Nephron (organoid): Measurements from ENCODE around the gene KITLG.

ENCODE experiments used
- H3K27ac Mint-ChIP-seq, 3 experiments: 2 replicates each; pipeline ENCODE4 v1.8.0; 2020; ENCODE audit warnings: mixed read lengths in 3 of 3, mild to moderate bottlenecking in 2 of 3, moderate library complexity in 1 of 3
- H3K27me3 Mint-ChIP-seq: 2 replicates; pipeline ENCODE4 v1.8.0; 2021; ENCODE audit warnings: low read depth, mild to moderate bottlenecking, moderate library complexity, mixed read lengths
- H3K36me3 Mint-ChIP-seq: 2 replicates; pipeline ENCODE4 v1.8.0; 2020; ENCODE audit warnings: low read depth, mixed read lengths
- H3K4me1 Mint-ChIP-seq: 2 replicates; pipeline ENCODE4 v1.8.0; 2020; ENCODE audit warnings: mixed read lengths
- H3K4me3 Mint-ChIP-seq, 3 experiments: 2 replicates each; pipeline ENCODE4 v1.8.0; 2020; ENCODE audit warnings: mild to moderate bottlenecking in 3 of 3, mixed read lengths in 3 of 3, moderate library complexity in 2 of 3
- H3K9me3 Mint-ChIP-seq: 2 replicates; pipeline ENCODE4 v1.8.0; 2020; ENCODE audit warnings: mixed read lengths
- TF ChIP-seq, protein P1 (sequence below), 3 experiments: fragments of 200-600 bp; sonication (generic); IDR thresholded peaks; one replicate each; pipeline ENCODE4 v1.5.0; 2021; ENCODE audit warnings: antibody characterized with exemption in 3 of 3; ENCODE audit not compliant: unreplicated experiment in 3 of 3

The KITLG gene

DNA sequence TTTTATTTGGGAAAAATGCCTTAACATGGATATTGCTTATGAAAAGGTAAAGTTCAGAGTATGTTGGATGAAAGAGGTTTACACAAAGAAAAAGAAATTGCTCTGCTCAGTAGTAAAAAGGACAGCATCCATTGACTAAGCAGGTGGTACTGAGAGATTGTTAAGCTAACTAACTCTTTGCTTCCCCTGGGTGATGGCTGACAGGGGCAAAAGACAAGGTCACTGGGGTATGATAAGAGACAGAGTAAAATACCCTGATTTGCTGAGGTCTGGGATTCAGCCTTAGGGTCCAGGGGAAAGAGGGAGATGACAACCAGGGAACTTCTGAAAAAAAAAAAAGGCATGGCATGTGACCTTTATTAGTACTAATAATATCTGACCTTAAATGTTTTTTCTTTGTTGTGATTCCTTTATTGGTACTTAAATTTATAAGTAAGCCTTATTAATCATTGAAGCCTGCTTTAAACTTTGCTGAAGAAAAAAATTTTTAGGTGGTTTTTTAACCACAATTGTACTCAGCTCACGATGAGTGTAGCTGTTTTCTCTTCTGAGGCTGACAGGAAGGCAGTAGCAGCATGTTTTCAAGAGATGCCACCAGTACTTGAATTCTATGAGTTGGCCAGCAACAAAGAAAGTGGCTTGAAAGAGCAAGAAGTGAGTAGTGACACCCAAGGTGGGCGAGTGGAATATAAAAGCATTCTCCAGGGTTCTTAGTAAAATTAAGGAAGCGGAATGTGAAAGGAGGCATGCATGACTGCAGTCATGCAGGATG lies 43.7 kb upstream of the KITLG start:
- no peak overlapping the region for H3K27ac Mint-ChIP-seq
- H3K9me3 Mint-ChIP-seq = peaks cover 3% of the 10 kb centered on the region
- no peak overlapping the region for H3K4me3 Mint-ChIP-seq
- H3K4me1 Mint-ChIP-seq = peaks cover 8% of the 10 kb centered on the region
- TF ChIP-seq, protein P1, sequence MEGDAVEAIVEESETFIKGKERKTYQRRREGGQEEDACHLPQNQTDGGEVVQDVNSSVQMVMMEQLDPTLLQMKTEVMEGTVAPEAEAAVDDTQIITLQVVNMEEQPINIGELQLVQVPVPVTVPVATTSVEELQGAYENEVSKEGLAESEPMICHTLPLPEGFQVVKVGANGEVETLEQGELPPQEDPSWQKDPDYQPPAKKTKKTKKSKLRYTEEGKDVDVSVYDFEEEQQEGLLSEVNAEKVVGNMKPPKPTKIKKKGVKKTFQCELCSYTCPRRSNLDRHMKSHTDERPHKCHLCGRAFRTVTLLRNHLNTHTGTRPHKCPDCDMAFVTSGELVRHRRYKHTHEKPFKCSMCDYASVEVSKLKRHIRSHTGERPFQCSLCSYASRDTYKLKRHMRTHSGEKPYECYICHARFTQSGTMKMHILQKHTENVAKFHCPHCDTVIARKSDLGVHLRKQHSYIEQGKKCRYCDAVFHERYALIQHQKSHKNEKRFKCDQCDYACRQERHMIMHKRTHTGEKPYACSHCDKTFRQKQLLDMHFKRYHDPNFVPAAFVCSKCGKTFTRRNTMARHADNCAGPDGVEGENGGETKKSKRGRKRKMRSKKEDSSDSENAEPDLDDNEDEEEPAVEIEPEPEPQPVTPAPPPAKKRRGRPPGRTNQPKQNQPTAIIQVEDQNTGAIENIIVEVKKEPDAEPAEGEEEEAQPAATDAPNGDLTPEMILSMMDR (IDR thresholded peaks at IDR 0.05; ENCODE audit: unreplicated experiment in 3 of 3) = no peak
- no peaks in the 10 kb centered on the region for H3K36me3 Mint-ChIP-seq
- H3K27me3 Mint-ChIP-seq = no peaks in the 10 kb centered on the region

DNA sequence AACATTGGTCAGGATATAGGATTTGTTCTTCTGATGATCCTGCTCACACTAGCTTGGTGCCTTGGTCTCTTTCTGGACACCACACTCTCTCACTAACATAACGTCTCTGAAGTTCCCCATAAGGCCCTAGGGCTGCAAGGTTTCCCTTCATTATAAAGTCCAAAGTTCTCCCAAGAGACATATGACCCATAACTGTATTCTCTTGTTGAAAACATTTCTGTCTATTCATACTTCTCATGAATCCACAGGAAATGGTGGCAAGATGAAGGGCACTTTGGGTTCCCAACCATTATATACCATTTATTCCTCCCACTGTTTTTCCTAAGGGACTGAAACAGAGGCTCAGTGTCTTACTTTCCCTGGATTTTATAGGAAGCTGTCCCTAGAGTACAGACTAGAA lies 37.1 kb upstream of the KITLG start:
- no peaks in the 10 kb centered on the region for H3K36me3 Mint-ChIP-seq
- H3K27ac Mint-ChIP-seq = no peak overlapping the region
- no peaks in the 10 kb centered on the region for H3K4me1 Mint-ChIP-seq
- TF ChIP-seq, protein P1 (IDR thresholded peaks at IDR 0.05; ENCODE audit: unreplicated experiment in 3 of 3) = no peak
- peaks cover 12% of the 10 kb centered on the region for H3K9me3 Mint-ChIP-seq
- H3K27me3 Mint-ChIP-seq = peaks cover 5% of the 10 kb centered on the region
- H3K4me3 Mint-ChIP-seq = no peak overlapping the region

DNA sequence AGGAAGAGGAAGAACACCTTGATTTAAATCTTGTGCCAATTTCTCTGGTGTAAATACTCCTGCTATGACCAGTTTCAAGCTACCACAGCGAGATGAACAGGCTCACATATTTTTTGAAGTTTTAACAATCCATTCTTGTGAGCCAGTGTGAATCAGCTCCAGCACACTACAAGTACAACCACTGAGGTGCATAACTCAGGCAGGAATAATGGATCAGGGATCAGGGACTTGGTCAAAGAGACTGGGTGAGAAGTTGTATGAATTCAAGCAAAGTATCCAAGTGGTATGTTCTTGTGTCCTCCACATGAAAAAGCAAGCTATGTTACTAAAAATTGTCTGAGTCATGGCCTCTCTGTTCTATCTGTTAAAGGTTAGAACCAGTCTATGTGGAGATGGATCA lies 35.2 kb upstream of the KITLG start:
- no peak overlapping the region for H3K27ac Mint-ChIP-seq
- no peaks in the 10 kb centered on the region for H3K4me1 Mint-ChIP-seq
- TF ChIP-seq, protein P1 (IDR thresholded peaks at IDR 0.05; ENCODE audit: unreplicated experiment in 3 of 3) = no peak
- H3K4me3 Mint-ChIP-seq = no peak overlapping the region
- H3K27me3 Mint-ChIP-seq = peaks cover 5% of the 10 kb centered on the region
- peaks cover 15% of the 10 kb centered on the region for H3K9me3 Mint-ChIP-seq
- H3K36me3 Mint-ChIP-seq = no peaks in the 10 kb centered on the region

DNA sequence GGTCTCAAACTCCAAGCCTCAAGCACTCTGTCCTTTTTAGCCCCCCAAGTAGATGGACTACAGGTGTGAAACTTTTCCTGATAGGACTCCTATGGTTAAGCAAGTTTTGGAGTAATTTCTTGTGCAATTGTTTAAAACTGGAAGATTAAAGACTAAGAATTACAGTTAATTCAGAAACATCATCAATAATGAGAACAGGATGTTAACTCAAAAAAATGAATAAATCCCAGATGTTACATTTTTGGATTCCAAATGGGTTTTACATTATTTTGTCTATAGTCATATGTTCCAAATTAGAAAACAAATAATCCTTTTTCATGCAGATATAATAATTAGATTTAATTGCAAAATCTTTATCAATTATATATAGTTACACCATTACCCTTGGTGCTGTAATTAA lies 24.4 kb upstream of the KITLG start:
- H3K27ac Mint-ChIP-seq = no peak overlapping the region

DNA sequence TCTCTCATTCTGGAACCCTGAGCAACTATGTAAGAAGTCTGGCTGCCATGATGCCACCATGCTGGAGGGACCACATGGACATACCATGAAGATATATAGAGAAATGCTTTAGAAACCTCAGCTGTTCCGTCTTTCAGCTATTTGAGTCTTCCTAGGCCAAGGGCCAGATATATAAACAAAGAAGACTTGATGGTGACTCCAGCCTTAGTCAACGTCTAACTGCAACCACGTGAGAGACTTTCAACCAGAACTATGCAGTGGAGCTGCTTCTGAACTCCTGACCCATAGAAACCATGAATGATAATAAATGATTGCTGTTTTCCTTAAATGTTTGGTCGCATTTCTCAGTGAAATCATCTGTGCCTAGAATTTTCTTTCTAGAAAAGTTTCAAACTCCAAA lies 20.0 kb upstream of the KITLG start:
- TF ChIP-seq, protein P1 (IDR thresholded peaks at IDR 0.05; ENCODE audit: unreplicated experiment in 3 of 3) = no peak
- no peak overlapping the region for H3K27ac Mint-ChIP-seq
- no peaks in the 10 kb centered on the region for H3K27me3 Mint-ChIP-seq
- H3K9me3 Mint-ChIP-seq = peaks cover 2% of the 10 kb centered on the region
- no peak overlapping the region for H3K4me3 Mint-ChIP-seq
- H3K4me1 Mint-ChIP-seq = no peaks in the 10 kb centered on the region
- H3K36me3 Mint-ChIP-seq = no peaks in the 10 kb centered on the region

More for the DNA sequence above, 24.4 kb upstream of the KITLG start:
- H3K36me3 Mint-ChIP-seq = no peaks in the 10 kb centered on the region
- TF ChIP-seq, protein P1 (IDR thresholded peaks at IDR 0.05; ENCODE audit: unreplicated experiment in 3 of 3) = no peak
- H3K9me3 Mint-ChIP-seq = peaks cover 33% of the 10 kb centered on the region
- H3K4me3 Mint-ChIP-seq = no peak overlapping the region
- H3K27me3 Mint-ChIP-seq = no peaks in the 10 kb centered on the region
- no peaks in the 10 kb centered on the region for H3K4me1 Mint-ChIP-seq

DNA sequence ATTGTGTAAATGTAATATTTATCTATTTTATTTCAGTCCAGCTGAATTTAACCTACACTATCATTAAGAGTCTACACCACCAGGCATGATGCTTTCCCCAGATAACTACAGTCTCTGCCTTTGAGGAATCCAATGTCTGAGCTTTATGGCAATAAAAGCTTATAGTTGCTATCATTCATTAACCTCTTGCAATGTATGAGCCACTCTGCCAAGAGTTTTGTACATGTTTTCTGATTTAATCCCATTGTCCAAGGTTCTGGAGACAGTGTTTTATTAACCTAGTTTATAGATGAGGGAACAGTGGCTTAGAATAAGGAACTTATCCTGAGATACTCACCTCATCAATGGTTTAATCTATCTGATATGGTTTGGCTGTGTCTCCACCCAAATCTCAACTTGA lies 17.1 kb upstream of the KITLG start:
- no peaks in the 10 kb centered on the region for H3K4me1 Mint-ChIP-seq
- H3K36me3 Mint-ChIP-seq = no peaks in the 10 kb centered on the region
- H3K27me3 Mint-ChIP-seq = no peaks in the 10 kb centered on the region
- no peak overlapping the region for H3K4me3 Mint-ChIP-seq
- TF ChIP-seq, protein P1 (IDR thresholded peaks at IDR 0.05; ENCODE audit: unreplicated experiment in 3 of 3) = no peak
- peak overlapping the region; percentile 35 to 67 (median 61) for H3K27ac Mint-ChIP-seq
- peaks cover 2% of the 10 kb centered on the region for H3K9me3 Mint-ChIP-seq
